ENCODE data around the gene CREB3L4.

The CREB3L4 gene

GRCh38 chr1:153936011-153936802, 31.5 kb upstream of the CREB3L4 start:
- no peak for DNase-seq (ENCODE audit: low read depth in 3 of 3)

GRCh38 chr1:153937331-153937730, 30.4 kb upstream of the CREB3L4 start:
- DNase-seq (ENCODE audit: low read depth in 3 of 3) = no peak

- DNase-seq (ENCODE audit: low read depth in 3 of 3) = no peak
These were observed 28.7 kb upstream of the CREB3L4 start for GRCh38 chr1:153938996-153939395.

GRCh38 chr1:153939476-153939875, 28.2 kb upstream of the CREB3L4 start:
- DNase-seq (ENCODE audit: low read depth in 3 of 3) = no peak

GRCh38 chr1:153940756-153941155, 26.9 kb upstream of the CREB3L4 start:
- DNase-seq (ENCODE audit: low read depth in 3 of 3) = no peak

GRCh38 chr1:153941826-153942725, 25.6 kb upstream of the CREB3L4 start:
- no peak for DNase-seq (ENCODE audit: low read depth in 3 of 3)

GRCh38 chr1:153942766-153943549, 24.7 kb upstream of the CREB3L4 start:
- no peak for DNase-seq (ENCODE audit: low read depth in 3 of 3)

- no peak for DNase-seq (ENCODE audit: low read depth in 3 of 3)
These were observed 23.5 kb upstream of the CREB3L4 start for GRCh38 chr1:153944005-153944826.

GRCh38 chr1:153944827-153945117, 22.9 kb upstream of the CREB3L4 start:
- no peak for DNase-seq (ENCODE audit: low read depth in 3 of 3)

GRCh38 chr1:153945131-153945794, 22.4 kb upstream of the CREB3L4 start:
- peak in 2 of 3 donors; percentile 32 to 55 for DNase-seq (ENCODE audit: low read depth in 3 of 3)

- peak; percentile 32 to 65 (median 51) for DNase-seq (ENCODE audit: low read depth in 3 of 3)
These were observed 21.7 kb upstream of the CREB3L4 start for GRCh38 chr1:153945795-153946621.

- DNase-seq (ENCODE audit: low read depth in 3 of 3) = peak; percentile 50 to 72 (median 56)
These were observed 21.0 kb upstream of the CREB3L4 start, which contains the start of gene DENND4B for GRCh38 chr1:153946622-153947241. DENND4B (minus strand) TSS chr1:153946718; CDS start chr1:153944374, 2,344 bp downstream.

GRCh38 chr1:153951183-153951582, 16.5 kb upstream of the CREB3L4 start:
- no peak for DNase-seq (ENCODE audit: low read depth in 3 of 3)

- DNase-seq (ENCODE audit: low read depth in 3 of 3) = no peak
These were observed 15.9 kb upstream of the CREB3L4 start for GRCh38 chr1:153951801-153952200.

- no peak for DNase-seq (ENCODE audit: low read depth in 3 of 3)
These were observed 13.8 kb upstream of the CREB3L4 start for GRCh38 chr1:153953859-153954365.

- DNase-seq (ENCODE audit: low read depth in 3 of 3) = no peak
These were observed 12.9 kb upstream of the CREB3L4 start for GRCh38 chr1:153954826-153955225.

GRCh38 chr1:153956997-153957715, 10.5 kb upstream of the CREB3L4 start:
- DNase-seq (ENCODE audit: low read depth in 3 of 3) = no peak

- DNase-seq (ENCODE audit: low read depth in 3 of 3) = no peak
These were observed 10.0 kb upstream of the CREB3L4 start for GRCh38 chr1:153957744-153958110.

Measured in stimulated activated CD4-positive, alpha-beta T cell treated with anti-CD3 and anti-CD28 coated beads, TNF-alpha, amount 100 ng/mL, for 48 hours (primary cell).